HG03139 (cell line): Measurements from ENCODE around the gene SLC26A11.
"Not testable (repeated sequence)": the region's sequence is repeated elsewhere in the genome, so short reads cannot be mapped to it uniquely, and the experiment has no call there.

Experiments
- ATAC-seq: cut with Tn5 transposase; IDR thresholded peaks from one replicate; pipeline ENCODE4 v1.9.1; 2021; ENCODE audit not compliant: unreplicated experiment

The SLC26A11 gene

DNA sequence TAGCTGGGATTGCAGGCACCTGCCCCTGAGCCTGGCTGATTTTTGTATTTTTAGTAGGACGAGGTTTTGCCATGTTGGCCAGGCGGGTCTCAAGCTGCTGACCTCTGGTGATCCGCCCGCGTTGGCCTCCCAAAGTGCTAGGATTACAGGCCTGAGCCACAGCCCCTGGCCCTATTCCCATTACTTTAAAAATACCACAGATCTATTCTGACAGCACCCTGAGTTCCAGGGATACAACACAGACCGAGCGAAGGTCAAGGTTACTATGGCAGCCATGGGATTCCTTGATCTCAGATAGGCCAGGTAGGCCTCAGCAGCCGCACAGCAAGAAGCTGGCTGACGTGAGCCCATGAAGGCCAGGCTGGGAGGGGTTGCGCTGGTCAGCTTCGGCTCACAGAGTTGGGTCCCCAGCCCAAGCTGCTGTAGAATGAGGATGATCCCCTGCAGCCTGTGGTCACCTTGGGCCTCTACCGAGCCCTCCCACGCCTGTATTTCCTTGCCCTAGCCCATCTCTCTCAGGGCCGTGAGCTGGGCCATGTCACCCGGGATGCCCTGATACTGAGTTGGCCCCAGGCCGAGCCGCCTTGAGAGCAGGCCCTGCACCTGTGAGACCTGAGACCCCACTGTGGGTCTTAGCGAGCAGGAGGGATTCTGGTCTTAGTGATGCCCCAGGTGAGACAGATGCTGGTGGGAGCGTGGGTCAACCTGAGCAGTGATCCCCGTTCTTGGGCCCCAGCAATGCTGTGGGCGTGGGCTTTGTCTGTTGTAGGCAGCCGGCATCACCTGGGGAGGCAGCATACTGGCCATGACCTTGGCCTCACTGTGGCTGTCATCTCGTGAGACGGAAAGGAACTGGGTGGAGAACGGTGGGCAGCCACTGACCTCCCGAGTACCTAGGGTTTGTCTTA is 23.6 kb downstream of the SLC26A11 start:
- ATAC-seq: no peak

DNA sequence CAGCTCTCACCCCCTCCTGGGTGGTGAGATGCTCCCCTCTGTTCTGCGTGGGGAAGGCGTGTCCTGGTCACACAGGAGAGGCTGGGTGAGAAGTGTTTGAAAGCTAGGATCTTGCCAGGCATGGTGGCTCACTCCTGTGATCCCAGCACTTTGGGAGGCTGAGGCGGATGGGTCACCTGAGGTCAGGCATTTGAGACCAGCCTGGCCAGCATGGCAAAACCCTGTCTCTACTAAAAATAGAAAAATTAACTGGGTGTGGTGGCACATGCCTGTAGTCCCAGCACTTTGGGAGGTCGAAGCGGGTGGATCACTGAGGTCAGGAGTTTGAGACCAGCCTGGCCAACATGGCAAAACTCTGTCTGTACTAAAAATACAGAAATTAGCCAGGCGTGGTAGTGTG is 24.2 kb downstream of the SLC26A11 start:
- not testable (repeated sequence) for ATAC-seq

GRCh38 chr17:80244871-80245509 is 24.8 kb downstream of the SLC26A11 start:
- ATAC-seq: no peak

GRCh38 chr17:80245566-80246265 is 25.5 kb downstream of the SLC26A11 start:
- ATAC-seq: no peak

DNA sequence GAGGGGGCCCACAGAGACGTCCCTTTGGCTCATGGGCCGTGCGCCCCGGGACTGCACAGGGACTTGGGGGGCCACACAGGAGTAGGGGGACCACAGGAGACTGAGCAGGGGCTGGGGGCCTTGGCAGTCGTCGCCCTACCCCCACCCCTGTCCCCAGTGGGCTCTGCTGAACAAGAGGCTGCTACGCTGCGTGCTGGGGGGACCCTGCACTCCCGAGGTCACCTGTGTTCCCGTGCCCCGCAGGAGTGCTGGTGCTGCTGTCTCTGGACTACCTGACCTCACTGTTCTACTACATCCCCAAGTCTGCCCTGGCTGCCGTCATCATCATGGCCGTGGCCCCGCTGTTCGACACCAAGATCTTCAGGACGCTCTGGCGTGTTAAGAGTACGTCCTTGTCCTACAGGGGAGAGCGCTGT is 26.0 kb downstream of the SLC26A11 start:
- ATAC-seq: no peak

GRCh38 chr17:80246726-80247125 is 26.5 kb downstream of the SLC26A11 start:
- no peak for ATAC-seq

DNA sequence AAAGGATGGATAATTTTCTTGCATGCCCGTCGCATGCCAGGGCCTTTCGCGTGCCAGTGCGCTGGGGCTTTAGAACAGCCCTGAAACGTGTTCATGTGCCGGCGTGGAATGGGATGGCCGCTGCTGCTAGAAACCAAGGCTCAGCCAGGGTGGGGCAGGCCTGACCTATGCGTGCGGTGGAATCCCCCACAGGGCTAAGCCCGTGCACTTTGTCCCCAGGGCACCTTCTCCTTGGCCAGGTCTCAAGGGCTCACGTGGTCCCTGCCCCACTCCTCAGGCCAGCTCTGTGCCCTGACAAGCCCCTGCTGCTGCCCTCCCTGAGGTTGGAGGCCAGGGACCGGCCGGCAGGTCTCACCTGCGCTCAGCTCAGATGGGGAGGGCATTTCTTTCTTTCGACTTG is 27.3 kb downstream of the SLC26A11 start:
- ATAC-seq: no peak

DNA sequence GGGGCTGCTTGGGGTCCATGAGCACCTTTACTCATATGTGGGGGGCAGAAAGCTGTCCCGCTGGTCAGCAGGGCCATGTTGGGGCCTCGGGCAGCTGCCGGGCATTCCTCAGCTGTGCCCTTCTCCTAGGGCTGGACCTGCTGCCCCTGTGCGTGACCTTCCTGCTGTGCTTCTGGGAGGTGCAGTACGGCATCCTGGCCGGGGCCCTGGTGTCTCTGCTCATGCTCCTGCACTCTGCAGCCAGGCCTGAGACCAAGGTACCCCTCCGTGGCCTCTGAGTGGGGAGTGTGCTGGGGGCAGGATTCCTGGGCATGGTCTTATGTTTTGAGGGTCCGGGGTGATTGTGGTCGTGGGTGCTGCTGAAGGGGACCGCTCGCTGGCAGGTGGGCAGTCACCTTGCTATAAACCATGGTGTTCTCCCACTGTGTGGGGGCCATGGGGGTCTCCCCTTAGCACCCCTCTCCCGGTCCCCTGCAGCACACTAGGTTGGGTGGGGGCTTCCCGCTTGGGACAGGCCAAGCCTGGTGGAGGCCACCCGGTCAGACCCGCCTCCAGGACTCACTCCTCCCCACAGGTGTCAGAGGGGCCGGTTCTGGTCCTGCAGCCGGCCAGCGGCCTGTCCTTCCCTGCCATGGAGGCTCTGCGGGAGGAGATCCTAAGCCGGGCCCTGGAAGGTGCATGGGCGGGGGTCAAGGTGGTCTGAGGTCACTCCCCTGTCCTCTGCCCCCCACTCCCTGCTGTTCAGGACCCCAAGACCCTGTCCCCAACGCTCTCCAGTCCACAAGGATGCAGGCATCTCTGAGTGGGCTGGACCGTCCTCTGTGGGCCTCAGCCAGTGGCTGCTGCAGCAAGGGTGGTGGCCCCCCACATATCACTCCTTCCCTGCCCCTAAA is 28.0 kb downstream of the SLC26A11 start:
- no peak for ATAC-seq

DNA sequence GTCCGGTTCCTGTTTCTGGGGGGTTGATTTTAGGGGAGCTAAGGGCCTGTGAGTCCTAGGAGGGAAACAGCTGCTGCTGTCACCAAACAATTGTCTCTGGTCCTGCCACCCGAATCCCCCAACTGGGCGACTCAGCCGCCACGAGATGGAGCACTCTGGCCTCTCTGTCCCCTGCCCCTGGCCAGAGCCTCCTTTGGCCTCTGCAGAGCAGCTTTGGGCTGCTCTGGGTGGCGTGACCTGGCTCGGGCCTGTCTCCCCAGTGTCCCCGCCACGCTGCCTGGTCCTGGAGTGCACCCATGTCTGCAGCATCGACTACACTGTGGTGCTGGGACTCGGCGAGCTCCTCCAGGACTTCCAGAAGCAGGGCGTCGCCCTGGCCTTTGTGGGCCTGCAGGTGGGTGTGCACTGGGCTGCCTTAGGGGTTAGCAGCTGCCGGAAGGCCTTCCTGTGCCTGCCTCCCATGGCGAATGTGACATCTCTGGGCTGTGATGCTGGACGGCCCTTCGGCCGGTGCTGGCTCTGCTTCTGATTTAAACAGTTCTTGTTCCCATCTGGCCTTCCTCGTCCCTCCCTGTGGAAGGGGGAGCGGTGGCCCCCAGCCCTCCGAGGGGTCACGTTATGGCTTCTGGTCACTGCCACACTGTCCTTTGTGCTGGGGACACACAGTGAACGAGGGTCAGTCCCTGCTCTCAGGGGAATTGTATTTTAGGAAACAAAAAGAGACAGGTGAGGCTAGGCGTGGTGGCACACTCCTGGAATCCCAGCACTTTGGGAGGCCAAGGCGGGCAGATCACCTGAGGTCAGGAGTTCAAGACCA is 28.9 kb downstream of the SLC26A11 start:
- ATAC-seq: no peak

GRCh38 chr17:80251966-80252365 is 31.7 kb downstream of the SLC26A11 start:
- ATAC-seq: no peak

- no peak for ATAC-seq
These were observed 32.6 kb downstream of the SLC26A11 start for GRCh38 chr17:80252871-80253270.

- no peak for ATAC-seq
These were observed 33.6 kb downstream of the SLC26A11 start for GRCh38 chr17:80253631-80254395.

DNA sequence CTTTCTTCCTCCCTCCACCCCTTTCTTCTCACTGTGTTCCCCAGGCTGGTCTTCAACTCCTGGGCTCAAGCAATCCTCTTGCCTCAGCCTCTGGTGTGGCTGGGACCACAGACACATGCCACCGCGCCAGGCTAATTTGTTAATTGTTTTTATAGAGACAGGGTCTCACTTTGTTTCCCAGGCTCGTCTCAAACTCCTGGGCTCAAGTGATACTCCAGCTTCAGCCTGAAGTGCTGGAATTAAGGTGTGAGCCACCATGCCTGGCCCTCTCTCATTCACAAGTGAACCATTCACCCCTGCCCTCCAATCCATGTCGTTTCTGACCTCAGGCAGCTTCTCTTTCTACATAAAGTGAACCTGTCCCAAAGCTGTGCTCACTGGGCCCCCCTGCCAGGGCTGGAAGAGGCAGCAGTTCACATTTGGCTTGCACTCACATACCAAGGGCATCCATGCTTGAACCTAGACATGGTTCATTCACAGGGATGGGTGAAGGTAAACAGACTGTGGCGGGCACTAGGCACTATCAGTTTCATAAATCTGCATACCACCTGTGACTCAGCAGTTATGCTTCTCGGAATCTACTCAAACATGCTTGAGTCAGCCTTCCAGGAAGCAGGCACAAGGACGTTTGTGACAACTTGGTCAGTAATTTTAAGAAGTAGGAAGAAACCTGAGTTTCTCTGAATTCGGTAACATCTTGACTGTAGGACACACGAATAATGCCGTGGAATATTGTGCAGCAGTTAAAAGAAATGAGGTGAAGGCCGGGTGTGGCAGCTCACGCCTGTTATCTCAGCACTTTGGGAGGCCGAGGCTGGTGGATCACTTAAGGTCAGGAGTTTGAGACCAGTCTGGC is 34.4 kb downstream of the SLC26A11 start:
- no peak for ATAC-seq

GRCh38 chr17:80256034-80256350 is 35.8 kb downstream of the SLC26A11 start:
- ATAC-seq: no peak

DNA sequence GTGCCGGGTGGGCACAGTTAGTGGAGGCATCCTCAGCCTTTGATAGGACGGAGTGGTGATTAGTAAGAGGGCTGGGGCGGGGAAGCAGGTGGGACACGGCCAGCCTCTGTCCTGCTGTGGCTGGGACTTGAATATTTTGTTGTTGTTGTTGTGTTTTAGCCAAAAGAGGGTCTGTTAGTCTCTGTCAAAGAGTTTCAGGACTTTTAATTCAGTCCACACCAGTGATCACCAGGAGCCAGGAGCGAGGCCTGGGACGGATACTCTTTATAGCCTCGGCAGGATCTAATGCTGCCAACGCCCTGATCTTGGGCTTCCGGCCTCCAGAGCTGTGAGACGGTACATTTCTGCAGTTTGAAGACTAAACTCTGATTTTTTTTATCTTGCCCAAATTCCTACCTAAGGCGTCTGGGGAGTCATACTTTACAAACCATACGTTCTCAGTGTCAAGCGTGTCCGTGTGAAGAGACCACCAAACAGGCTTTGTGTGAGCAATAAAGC is 37.5 kb downstream of the SLC26A11 start:
- ATAC-seq: no peak

DNA sequence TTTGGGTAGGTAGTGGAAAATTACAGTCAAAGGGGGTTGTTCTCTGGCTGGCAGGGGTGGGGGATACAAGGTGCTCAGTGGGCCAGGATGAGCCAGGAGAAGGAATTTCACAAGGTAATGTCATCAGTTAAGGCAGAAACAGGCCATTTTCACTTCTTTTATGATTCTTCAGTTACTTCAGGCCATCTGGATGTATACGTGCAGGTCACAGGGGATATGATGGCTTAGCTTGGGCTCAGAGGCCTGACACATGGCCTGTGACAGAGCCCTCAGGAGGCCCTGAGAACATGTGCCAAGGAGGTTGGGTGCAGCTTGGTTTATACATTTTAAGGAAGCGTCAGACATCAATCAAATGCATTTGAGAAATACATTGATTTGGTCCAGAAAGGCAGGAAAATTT is 38.1 kb downstream of the SLC26A11 start:
- ATAC-seq: not testable (repeated sequence)

DNA sequence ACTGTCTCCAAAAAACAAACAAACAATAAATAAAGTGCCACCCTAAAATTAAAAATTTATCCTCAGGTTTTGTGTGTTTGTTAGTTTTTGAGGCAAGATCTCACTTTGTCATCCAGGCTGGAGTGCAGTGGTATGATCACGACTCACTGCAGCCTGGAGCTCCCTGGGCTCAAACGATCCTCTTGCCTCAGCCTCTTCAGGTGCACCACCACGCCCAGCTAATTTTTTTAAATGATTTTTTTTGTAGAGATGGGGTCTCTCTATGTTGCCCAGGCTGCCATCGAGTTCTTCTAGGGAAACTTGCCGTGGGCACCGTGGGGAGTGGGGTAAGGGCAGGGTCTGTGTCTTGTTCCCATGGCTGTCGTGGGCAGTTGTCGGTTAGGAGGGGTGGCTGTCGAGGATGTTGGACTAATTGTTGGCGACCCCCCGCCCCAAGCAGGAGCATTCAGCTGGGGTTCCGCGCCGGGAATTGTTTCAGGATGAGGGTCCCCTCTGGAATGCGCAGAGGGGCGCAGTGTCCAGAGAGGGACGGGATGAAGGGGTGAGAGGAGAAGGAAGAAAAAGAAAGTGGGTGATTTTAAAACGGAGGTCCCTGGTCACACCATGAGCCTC is 39.3 kb downstream of the SLC26A11 start:
- ATAC-seq: no peak

DNA sequence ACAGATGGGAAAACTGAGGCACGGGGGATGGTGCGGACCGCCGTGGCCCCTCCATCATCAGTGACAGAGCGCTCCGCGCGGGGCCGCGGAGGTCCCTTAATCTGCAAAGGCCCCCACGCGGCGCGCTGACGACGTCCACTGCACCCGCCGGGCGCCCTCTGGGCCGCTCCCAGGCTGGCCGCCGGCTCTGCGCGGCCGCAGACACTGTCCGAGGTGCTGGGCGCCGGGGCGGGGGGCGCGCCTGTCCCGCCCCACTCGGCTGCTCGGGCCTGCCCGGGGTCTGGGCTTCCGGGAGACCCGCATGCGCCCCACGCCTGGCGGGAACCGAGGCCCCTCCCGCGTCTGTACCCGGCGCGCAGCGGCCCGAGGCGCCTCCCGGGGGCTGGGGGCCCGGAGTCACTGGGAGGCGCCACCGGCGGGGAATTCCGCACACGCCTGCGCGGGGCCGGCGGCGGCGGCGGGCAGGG is 39.9 kb downstream of the SLC26A11 start:
- no peak for ATAC-seq
